ENCODE results near the gene RTEL1. TPM values are rescaled to one million over a fixed set of nuclear protein-coding genes. Genes with fewer than 3 reads are reported as not detected.
A peak's percentile ranks its signal among the peaks of the same experiment; 100 is the strongest.

The RTEL1 gene
- total RNA-seq, 1 experiment from 2014 or later, result 33.4 TPM

DNA sequence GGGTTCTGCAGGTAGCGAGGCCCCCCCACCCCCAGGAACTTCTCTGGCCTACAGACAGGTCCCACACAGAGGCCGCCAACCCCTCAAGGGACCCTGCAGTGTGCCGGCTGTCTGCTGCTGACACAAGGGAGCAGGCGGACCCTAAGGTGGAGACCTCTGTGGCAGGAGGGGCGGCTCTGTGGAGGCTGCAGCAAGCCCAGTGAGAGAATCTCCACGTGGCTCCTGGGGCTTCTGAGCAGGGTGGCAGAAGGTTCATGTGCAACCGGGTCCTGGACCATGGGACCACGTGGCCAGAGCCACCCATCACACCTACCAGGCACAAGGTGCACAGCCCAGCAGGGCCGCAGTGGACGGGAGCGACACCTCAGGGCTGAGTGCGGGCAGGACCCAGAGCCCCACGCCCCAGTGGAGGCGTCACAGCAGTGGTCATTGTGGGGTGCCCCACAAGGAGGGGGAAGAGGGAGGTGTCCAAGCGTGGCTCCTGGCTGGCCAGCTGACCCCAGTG, 45.4 kb downstream of the RTEL1 start:
- Mint-ChIP-seq H3K27me3 (ENCODE audit: low read depth) (no peaks in the 10 kb centered on the region), H3K36me3 (ENCODE audit: insufficient read depth in 1 of 3, low read depth in 3 of 3) (peaks cover 16 to 29% (median 27%) of the 10 kb centered on the region in 3 experiments; a peak in 6 of 7 replicates), H3K27ac (no peak overlapping the region), H3K9me3 (no peaks in the 10 kb centered on the region), H3K4me1 (peaks cover 5 to 9% of the 10 kb centered on the region in 2 experiments), H3K4me3 (no peak overlapping the region)
- Histone ChIP-seq H3K4ac (ENCODE audit: low read depth, low read length) (no peak overlapping the region), H2BK15ac (ENCODE audit: low read depth, low read length) (no peak overlapping the region), H4K91ac (ENCODE audit: insufficient read length, low read depth, low read length) (no peak overlapping the region), H3K18ac (ENCODE audit: insufficient read length, low read depth, low read length) (no peak overlapping the region), H4K5ac (ENCODE audit: insufficient read length, low read depth, low read length) (no peak overlapping the region), H3K9me3 (ENCODE audit: control insufficient read depth, low read depth, low read length) (no peaks in the 10 kb centered on the region), H3K9ac (ENCODE audit: extremely low read depth, insufficient read length, low read length) (no peak overlapping the region), H3T11ph (ENCODE audit: low read length) (no peak overlapping the region), H3K23me2 (ENCODE audit: insufficient read length, low read depth, low read length, poor library complexity, severe bottlenecking) (peaks cover 9% of the 10 kb centered on the region), H3K4me2 (ENCODE audit: insufficient read depth, insufficient read length, low read length) (no peak overlapping the region), H2BK20ac (ENCODE audit: low read depth, low read length, poor library complexity, severe bottlenecking) (no peak overlapping the region), H3K56ac (ENCODE audit: insufficient read length, low read depth, low read length) (no peak overlapping the region), H4K8ac (replicated peaks; ENCODE audit: insufficient read length, low read depth, low read length) (no peak overlapping the region), H3K79me1 (ENCODE audit: insufficient read depth, low read depth, low read length, poor library complexity, severe bottlenecking) (peaks cover 4% of the 10 kb centered on the region), H4K20me1 (ENCODE audit: control insufficient read depth, insufficient read depth, insufficient read length) (no peaks in the 10 kb centered on the region), H3K14ac (ENCODE audit: insufficient read depth, low read length) (no peak overlapping the region), H3K23ac (ENCODE audit: insufficient read length, low read depth, low read length) (no peak overlapping the region), H2AFZ (ENCODE audit: low read length) (no peak overlapping the region), H3K79me2 (ENCODE audit: insufficient read depth, low read length) (peaks cover 2% of the 10 kb centered on the region; the same call in 1 of the 2 replicates), H2BK5ac (ENCODE audit: insufficient read length, low read length) (no peak overlapping the region), H2BK120ac (ENCODE audit: low read depth, low read length, poor library complexity, severe bottlenecking) (no peak overlapping the region), H3K27me3 (ENCODE audit: insufficient read depth, low read length) (no peaks in the 10 kb centered on the region), H3K27ac (ENCODE audit: insufficient read length, low read depth, low read length) (no peak overlapping the region), H3K4me1 (ENCODE audit: insufficient read depth, low read length) (no peaks in the 10 kb centered on the region), H2AK5ac (ENCODE audit: insufficient read length, low read length) (no peak overlapping the region), H2BK12ac (ENCODE audit: insufficient read length, low read depth, low read length) (no peak overlapping the region)
- DNase-seq, result peak; percentile 28
- TF ChIP-seq, protein P1, sequence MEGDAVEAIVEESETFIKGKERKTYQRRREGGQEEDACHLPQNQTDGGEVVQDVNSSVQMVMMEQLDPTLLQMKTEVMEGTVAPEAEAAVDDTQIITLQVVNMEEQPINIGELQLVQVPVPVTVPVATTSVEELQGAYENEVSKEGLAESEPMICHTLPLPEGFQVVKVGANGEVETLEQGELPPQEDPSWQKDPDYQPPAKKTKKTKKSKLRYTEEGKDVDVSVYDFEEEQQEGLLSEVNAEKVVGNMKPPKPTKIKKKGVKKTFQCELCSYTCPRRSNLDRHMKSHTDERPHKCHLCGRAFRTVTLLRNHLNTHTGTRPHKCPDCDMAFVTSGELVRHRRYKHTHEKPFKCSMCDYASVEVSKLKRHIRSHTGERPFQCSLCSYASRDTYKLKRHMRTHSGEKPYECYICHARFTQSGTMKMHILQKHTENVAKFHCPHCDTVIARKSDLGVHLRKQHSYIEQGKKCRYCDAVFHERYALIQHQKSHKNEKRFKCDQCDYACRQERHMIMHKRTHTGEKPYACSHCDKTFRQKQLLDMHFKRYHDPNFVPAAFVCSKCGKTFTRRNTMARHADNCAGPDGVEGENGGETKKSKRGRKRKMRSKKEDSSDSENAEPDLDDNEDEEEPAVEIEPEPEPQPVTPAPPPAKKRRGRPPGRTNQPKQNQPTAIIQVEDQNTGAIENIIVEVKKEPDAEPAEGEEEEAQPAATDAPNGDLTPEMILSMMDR (conservative IDR thresholded peaks at IDR 0.05), result no peak
- whole genome bisulfite sequencing (ENCODE audit: extremely low coverage, insufficient read length, low lambda C conversion rate), result no CpG with 5 or more reads among the region's 15 CpGs
